Glomerular endothelial cell (primary cell): ENCODE data around the gene SRL. TPM values are rescaled to one million over a fixed set of nuclear protein-coding genes. Genes with fewer than 3 reads are reported as not detected.
"Not testable (repeated sequence)": the region's sequence is repeated elsewhere in the genome, so short reads cannot be mapped to it uniquely, and the experiment has no call there.

Source experiments
- DNase-seq: peaks from one replicate; pipeline ENCODE4 v3.0.0-alpha.2; 2011; ENCODE audit warnings: low read depth, low spot score; ENCODE audit errors: extremely low read depth
- total RNA-seq: library from RNA; depleted of rRNA; stranded (reverse); fragments of >200 nt; gene quantifications from 2 replicates; pipeline ENCODE4 v1.2.3, GENCODE V29; 2015

Gene SRL
- total RNA-seq, 1 donor from 2014 or later, result 0.06 TPM

GRCh38 chr16:4261557-4262172 is 19.8 kb upstream of the SRL start:
- no peak for DNase-seq

- no peak for DNase-seq
These were observed 18.5 kb upstream of the SRL start for GRCh38 chr16:4260360-4260759.

- DNase-seq, result no peak
These were observed 16.0 kb upstream of the SRL start for GRCh38 chr16:4257646-4258556.

GRCh38 chr16:4253394-4254150 is 11.7 kb upstream of the SRL start:
- DNase-seq, result peak; percentile 76

GRCh38 chr16:4253012-4253393 is 11.1 kb upstream of the SRL start:
- not testable (repeated sequence) for DNase-seq

- DNase-seq, result no peak
These were observed 7.8 kb upstream of the SRL start for GRCh38 chr16:4249530-4250308.

- DNase-seq, result no peak
These were observed 5.5 kb upstream of the SRL start for GRCh38 chr16:4247460-4247784.

- no peak for DNase-seq
These were observed 5.0 kb upstream of the SRL start for GRCh38 chr16:4246777-4247459.

GRCh38 chr16:4245077-4245791 is 3.4 kb upstream of the SRL start:
- no peak for DNase-seq

GRCh38 chr16:4244254-4245076 is 2.6 kb upstream of the SRL start:
- DNase-seq, result no peak

GRCh38 chr16:4241258-4241927 is 487 bp downstream of the SRL start:
- no peak for DNase-seq

GRCh38 chr16:4240624-4241023 is 1.3 kb downstream of the SRL start:
- DNase-seq, result no peak

- no peak for DNase-seq
These were observed 2.2 kb downstream of the SRL start for GRCh38 chr16:4239682-4240175.

GRCh38 chr16:4239020-4239419 is 2.9 kb downstream of the SRL start:
- no peak for DNase-seq

GRCh38 chr16:4233431-4233830 is 8.4 kb downstream of the SRL start:
- DNase-seq, result no peak

GRCh38 chr16:4232541-4233386 is 9.1 kb downstream of the SRL start:
- no peak for DNase-seq

- DNase-seq, result no peak
These were observed 10.0 kb downstream of the SRL start for GRCh38 chr16:4231886-4232285.
